Measurements from ENCODE around the gene TANC2.
"Not testable (repeated sequence)": the region's sequence is repeated elsewhere in the genome, so short reads cannot be mapped to it uniquely, and the experiment has no call there.

The TANC2 gene

DNA sequence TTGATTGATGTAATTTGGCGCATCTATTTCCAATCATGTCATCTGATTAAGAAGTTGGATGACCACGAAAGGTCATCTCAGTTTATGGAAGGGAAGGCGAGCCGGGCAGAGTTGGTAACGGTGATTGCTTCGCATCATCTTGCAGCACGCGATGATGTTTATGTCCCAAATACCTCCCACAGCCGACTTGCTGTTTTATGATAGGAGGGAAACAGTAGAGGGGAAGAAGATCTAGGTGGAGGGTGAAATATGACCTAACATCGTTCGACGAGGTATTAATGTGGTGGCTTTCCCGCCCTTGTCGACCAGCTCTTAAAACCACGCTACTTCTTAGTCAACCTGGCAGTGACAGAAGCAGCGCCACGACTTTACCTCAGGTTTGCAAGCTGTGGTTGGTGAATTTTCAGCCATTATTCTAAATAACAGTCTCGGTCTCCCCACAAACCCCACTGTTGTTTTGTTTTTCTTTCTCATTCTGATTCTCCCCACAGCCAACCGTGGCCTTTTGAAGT, 805 bp upstream of the TANC2 start:
- no peak for DNase-seq

DNA sequence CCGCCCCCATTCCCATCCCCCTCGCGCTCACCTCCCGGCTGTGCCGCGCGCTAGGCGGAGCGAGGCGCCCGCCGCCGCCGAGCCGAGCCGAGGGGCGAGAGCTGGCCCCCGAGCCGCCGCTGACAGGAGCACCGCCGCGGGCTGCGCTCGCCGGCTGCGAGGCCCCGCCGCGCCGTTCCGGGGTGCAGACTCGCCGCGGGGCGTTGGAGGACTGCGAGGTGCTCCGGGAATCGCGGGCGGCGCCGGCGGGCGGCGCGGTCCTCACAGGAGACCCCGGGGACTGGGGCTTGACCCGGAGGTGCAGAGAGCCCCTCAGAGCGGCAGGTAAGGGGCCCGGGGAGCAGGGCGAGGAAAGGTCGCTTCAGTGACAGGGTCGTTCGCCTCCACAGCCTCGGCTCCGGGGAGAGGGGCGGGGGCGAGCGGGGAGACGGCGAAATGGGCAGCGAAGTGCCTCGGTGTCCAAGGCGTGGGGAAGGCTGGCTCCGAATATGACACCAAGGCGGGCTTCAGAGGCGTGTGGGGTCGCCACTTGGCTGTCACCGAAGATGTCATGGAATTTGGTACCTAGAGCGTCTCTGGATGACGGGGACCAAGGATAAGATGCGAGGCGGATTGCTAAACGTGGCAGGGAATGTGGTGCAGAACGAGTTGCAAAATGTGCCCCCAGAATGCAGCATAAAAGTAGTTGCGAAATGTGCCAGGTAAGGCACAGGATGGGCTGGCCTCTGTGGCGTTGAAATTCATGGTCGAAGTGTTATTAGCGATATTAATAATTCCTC, 580 bp downstream of the TANC2 start:
- DNase-seq, result no peak

DNA sequence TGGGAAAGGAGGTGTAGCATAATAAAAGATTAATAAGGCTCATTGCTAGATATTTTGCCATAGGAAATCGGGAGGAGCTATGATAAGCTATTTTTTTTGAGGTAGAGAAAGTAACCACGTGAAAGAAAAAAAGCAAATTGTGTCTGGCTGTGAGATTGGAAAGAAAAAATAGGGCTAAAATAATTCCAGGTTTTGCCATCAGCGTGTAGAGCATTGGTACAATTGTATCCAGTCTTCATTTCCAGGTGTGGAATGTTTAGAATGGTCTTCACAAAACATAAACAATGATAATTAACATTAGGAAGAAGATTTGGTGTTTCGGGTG, 1.1 kb downstream of the TANC2 start:
- no peak for DNase-seq

DNA sequence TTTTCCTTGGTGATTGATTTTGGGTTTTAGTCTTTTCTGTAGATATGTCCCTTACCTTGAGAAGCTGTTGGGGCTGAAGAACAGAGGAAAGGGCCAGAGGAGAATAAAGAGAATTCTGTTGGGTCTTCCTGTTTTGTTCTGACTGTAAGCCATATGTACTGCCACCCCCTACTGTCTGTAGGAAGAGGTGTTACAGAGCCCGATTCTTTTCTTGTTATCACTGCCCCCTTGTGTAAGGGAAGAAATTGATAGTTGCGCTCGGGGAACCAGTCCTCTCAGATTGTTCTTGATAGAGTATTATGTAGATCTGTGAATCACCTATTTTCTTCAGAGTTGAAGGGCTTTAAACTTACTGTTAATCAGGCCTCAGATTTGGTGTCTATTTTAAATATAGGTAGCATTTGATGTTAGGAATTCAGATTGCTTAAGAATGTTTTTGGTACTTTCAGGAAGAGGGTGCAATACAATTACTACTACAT, 2.4 kb downstream of the TANC2 start:
- DNase-seq, result peak; percentile 62

DNA sequence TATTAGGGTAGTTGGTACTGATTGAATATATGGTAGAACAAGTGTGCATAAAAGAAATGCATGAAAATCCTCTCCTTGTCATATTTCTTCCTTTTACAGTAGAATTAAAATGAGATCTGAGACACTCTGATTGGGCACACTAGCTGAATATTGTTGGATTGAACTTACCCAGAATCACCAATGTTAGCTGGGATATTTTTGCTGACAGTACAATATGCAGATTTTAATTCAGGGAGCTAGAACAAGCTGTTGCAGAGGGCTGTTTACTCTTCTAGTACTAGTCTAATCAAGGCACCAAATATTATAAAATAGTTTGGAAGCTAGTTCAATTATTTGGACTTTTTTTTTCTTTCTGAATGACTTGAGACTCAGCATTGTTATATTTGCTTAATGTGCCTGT, 4.6 kb downstream of the TANC2 start:
- no peak for DNase-seq

DNA sequence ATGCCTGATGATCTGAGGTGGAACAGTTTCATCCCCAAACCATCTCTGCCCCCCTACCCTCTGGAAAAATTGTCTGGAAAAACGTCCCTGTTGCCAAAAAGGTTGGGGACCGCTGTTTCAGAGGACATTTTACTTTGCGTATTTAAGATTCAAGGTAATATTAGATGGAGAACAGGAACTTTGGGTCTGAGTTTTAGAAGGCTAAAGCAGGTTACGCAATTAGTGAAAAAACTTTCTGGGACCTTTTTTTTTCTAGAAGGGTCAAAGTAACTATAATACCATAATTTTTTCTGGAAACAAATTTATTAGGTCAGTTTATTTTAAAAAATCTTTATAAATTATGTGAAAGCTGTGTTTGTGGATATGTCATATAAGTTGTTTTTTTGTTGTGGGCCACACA, 5.8 kb downstream of the TANC2 start:
- no peak for DNase-seq

DNA sequence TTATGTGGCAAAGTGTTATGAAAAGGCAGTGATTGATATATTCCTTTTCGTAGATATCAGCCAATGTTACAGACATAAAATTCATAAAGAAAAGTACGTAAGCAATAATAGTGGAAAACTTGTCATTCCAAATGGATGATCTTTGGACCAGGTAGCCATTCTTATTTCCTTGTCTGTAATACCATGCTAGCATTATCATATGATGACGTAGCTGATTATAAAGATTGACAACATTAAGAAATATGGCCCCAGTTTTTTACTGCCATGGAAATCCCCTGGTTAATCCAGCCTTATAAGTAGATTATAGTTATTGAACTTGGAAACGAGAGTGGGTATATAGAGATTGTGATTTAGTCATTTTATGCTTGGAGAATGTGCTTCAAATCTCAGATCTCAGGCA, 8.8 kb downstream of the TANC2 start:
- DNase-seq, result no peak

DNA sequence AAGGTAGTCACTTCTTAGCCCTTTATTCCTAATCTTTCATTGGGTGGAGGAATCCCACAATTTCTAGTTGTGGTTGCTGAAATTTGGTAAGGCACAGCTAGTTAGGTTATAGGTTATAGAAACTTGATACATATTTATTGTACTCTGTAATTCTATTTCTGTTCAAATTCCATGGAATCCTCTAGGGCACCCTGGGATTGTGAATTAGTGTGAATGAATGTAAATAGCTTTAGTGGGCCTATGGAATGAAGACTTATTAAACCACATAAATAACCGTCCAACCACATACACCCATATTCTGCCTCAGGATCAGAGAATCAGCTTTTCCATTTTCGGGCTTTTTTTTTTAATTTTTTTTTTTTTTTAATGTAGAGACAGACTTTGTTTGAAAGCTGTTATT, 9.2 kb downstream of the TANC2 start:
- no peak for DNase-seq

DNA sequence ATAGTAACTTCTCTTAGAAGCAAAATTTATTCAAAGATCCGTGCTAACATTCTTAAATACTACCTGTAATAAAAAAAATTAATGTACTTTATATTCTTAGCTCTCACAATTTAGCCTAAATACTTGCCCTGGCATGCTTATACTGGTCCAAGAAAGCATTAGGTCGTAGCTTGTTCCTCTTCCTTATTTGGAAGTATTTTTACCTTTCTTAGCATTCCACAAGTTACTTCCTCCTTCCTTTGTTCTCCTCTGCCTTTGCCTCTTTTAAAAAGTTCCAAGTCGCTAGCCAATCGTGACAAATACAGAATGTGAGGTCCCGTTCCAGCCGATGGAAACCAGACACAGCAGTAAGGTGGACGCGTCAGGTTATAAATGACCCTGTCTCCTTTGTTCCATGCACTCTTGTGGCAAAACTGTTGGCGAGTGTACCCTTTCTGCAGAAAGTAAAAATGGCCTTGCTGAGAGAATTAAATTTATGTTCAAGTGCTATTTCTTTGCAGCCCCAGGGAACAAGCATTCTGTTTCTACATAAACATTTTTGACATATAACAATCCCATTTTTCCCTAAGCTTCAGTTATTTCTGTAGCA, 10.7 kb downstream of the TANC2 start:
- not testable (repeated sequence) for DNase-seq

DNA sequence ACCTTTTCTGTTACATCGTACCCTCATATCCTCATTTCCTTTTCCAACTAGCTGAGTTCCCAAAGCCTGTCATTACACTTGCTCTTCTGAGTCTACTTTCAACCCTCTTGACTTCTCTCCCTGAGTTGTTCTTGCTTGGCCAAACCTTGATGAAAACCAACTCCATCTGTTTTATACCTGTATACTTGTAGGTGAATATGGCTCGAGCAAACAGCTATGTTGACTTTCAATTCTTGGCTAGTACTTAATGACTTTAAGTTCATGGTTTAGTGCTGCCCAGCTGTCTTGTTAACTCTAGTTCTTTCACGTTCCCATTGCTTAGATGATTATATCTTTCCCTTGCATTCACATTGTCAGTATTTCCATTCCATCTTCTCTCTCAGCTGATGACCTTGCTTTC, 14.8 kb downstream of the TANC2 start:
- no peak for DNase-seq

DNA sequence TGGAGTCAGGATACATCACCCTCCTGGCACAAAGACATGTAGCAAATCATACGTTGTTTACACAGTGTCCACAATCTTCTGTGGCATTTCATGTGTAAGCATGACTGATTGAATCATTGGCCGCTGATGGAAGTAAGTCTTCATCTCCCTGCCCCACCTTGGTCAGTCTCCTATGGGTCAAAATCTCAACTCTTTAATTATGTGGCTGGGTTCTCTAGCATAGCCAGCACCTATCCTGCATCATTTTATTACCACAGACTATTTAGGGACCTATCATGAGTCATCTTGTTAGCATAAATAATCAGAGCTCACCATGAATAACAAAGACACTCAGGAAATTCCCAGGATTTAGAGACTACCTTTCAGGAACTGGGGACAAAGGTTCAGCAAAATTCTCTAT, 15.9 kb downstream of the TANC2 start:
- no peak for DNase-seq

DNA sequence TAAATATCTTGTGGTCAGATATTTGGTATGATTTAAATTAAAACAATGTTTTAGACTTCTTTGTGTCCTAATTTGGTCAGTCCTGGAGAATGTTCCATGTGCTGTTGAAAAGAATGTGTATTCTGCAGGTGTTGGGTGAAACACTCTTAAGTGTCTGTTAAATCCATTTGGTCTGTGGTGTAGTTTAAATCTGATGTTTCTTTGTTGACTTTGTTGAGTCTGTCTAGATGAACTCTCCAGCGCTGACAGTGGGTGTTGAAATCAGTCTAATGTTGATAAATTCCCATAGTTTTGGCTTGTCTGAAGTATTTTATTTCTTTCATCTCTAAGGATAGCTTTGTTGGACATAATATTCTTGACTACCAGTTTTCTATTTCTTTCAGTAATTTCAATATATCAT, 18.8 kb downstream of the TANC2 start:
- DNase-seq, result no peak

DNA sequence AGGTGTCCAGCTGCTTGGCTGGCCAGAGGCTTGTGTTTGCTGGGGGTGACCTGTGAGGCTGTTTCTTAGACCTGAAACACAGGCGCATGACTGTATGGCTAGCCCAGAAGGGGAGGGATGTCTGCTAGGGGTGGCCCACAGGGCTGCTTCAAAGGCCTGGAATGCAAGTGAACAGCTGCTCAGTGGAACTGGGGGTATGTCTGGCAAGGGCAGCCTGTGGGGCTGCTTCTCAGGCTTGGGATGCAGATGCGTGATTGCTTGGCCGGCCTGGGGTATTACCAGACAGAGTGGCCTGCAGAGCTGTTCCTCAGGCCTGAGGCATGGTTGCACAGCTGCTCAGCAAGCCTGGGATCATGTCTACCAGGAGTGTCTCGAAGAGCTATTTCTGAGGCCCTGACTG, 20.5 kb downstream of the TANC2 start:
- no peak for DNase-seq

DNA sequence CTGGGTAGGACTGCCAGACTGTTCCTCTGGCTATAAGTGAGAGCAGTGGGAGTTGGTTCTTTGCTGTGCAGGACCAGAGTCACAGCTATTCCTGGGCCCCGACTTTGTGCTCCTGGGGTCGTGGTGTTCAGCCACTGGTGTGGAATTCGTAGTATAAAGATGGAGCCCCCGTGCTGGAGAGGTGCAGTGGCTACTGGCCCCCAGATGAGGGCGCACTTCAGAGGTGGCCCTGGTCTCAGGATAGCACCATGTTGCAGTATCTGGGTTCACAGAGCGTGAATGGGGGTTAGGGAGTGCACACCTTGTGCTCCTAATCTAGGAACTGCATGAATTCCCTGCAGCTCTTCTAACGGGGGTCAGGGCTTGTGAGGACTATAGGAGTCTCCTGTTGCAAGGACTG, 21.1 kb downstream of the TANC2 start:
- DNase-seq, result no peak

DNA sequence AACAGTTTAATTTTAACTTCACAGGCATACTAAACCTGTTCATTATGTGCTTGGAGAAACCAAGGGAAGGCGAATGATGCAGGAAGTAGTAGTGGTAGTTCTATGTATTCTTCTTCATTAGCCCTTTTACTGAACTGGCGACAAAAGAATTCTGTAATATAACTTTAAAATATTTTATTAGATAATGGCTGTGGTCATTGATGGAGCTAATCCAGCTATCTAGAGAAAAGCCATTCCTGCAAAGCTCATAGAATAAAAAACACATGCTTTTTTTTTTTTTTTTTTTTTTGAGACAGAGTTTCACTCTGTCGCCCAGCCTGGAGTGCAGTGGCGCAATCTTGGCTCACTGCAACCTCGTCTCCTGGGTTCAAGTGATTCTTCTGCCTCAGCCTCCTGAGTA, 23.5 kb downstream of the TANC2 start:
- DNase-seq, result no peak

DNA sequence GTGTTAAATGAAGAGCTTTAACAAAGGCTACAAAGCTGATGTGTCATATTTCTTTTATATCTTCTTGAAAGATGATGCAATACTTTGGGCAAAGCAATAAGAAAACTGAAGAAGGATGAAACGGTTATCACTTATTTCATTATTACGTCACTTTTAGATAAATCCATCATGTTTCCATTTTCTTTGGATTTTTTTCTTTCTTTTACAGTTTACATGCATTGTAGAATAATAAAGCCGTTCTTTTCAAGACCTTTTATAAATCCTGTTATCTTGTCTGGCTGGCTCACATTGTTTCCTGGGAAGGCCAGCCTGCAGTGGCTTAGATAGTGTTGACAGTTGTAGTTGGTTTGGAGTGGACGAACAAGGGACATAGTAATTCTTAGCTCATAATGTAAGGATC, 28.9 kb downstream of the TANC2 start:
- no peak for DNase-seq

DNA sequence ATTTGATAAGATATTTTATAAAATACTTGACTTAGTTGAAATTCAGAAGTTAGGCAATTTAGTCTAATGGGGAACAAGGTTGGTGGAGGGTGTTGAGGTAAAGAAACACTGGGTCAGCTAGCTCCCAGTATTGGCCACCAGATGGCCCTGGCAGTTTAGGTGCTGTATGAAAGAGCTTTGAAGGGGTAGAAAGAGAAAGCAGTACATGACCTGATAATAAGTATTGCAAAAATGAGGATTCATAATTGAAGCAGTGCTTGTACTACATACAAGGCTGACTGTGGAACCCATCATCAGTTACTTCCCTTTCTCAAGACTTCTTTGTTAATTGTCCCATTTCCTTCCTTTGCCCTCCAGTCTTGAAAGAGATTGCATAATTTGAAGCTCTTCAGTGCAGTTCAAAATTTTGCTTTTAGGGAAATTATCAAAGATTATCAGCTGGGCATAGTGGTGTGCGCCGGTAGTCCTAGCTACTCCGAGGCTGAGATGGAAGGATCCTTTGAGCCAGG, 29.4 kb downstream of the TANC2 start:
- peak; percentile 27 for DNase-seq

DNA sequence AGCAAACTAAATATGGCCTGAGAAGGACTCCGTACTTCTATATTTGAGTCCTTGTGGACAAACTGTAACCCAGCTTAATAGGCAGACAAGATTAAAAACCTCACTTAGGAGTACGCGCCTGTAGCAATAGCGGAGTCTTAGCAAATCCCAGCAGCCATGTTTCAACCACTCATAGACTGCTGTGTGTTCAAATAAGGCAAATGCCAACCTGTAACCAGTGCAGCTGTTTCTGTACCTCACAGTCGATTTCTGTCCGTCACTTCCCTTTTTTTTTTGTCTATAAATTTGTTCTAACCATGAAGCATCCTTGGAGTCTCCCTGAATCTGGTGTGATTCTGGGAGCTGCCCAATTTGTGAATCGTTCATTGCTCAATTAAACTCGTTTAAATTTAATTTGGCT, 30.2 kb downstream of the TANC2 start:
- no peak for DNase-seq

DNA sequence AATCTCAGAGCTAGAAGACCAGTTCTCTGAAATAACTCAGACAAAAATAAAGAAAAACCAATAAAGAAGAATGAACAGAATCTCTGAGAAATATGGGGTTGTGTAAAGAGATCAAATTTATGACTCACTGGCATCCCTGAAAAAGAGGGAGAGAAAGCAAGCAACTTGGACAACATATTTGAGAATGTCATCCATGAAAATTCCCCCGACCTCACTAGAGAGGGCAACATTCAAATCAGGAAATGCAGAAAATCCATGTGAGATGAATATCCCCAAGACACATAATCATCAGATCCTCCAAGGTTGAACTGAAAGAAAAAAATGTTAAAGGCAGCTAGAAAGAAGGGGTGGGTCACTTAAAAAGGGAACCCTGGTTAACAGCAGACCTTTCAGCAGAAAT, 32.1 kb downstream of the TANC2 start:
- no peak for DNase-seq

DNA sequence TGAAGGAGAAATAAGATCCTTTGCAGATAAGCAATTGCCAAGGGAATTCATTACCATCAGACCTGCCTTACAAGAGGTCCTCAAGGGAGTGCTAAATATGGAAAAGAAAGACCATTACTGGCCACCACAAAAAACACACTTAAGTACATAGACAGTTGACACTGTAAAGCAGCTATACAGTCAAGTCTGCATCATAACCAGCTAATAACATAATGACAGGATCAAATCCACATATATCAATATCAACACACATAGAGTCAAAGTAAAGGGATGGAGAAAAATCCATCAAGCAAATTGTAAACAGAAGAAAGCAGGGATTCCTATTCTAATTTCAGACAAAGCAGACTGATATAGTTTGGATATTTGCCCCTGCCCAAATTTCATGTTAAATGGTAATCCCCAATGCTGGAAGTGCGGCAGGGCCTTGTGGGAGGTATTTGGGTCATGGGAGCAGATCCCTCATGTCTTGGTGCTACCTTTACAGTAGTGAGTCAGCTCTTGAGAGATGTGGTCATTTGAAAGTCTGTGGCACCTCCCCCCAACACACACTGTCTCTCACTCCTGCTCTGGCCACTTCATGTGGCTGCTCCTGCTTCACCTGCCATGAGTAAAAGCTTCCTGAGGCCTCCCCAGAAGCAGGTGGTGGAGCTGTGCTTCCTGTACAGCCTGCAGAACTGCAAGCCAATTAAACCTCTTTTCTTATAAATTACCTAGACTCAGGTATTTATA, 32.8 kb downstream of the TANC2 start:
- DNase-seq, result no peak

DNA sequence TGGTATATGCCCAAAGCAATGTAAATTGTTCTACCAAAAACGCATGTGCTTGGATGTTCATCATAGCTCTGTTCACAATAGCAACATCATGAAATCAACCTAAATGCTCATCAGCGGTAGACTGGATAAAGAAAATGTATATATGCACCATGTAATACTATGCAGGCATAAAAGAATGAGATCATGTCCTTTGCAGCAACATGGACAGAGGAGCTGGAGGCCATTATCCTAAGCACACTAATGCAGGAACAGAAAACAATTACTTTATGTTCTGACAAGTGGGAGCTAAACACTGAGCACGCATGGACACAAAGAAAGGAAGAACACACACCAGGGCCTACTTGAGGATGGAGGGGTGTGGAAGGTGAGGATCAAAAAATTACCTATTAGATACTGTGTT, 33.7 kb downstream of the TANC2 start:
- no peak for DNase-seq

DNA sequence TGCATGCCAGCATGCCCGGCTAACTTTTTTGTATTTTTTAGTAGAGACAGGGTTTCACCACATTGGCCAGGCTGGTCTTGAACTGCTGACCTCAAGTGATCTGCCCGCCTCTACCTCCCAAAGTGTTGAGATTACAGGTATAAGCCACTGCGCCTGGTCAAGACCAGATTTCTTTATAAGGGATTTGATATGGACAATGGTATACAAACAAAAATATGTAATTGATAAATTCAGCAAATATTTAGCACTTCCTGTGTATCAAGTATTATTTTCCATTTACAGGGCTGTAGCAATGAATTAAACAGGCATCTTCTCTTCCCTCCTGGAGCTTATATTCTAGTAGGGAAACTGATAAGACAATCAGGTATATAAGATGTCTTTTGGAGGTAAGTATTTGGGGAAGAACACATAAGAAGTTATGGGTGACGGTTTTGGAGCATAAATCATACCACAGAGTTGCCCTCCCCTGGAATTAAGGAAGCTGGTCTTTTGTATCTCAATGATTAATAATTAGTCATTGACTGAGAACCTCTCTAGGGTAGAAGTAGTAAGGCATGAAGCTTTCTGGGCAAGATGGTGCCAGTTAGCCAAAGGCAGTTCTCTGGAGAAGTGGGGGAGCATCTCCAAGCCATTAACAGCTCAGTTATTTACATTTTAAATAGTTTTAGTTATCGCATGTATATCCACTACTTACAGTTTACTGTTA, 35.8 kb downstream of the TANC2 start:
- DNase-seq, result no peak

DNA sequence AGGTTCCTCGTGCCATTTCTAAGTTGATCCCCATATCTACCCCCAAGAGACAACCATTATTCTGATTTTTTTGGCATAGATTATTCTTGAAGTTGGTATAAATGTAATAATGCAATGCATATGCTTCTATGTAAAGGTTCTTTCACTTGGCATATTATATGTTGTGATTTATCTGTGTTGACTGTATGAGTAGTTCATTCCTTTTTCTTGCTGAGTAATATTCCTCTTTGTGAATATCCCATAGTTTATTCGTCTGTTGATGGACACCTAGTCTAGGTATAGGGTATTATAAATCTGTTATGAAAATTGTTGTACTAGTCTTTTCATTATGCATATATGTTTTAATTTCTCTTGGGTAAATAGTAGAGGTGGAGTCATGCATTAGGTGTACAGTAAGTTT, 36.6 kb downstream of the TANC2 start:
- no peak for DNase-seq

All from CD4-positive, alpha-beta T cell treated with Interferon gamma for 1 hour (primary cell).